ENCODE results near the gene AGPAT2. TPM values are rescaled to one million over a fixed set of nuclear protein-coding genes. Genes with fewer than 3 reads are reported as not detected.

The AGPAT2 gene
- total RNA-seq, 1 experiment from 2014 or later: 30.4 TPM

GRCh38 chr9:136676920-136677686 lies 10.2 kb downstream of the AGPAT2 start:
- no peak for TF ChIP-seq CTCF (IDR thresholded peaks at IDR 0.05; ENCODE audit: unreplicated experiment)
- Mint-ChIP-seq H3K27ac (ENCODE audit: low read depth, unreplicated experiment) (no peak overlapping the region), H3K27me3 (ENCODE audit: insufficient read depth, unreplicated experiment) (no peaks in the 10 kb centered on the region), H3K4me1 (ENCODE audit: insufficient read depth, unreplicated experiment) (no peaks in the 10 kb centered on the region), H3K4me3 (ENCODE audit: unreplicated experiment) (no peak overlapping the region), H3K9me3 (ENCODE audit: unreplicated experiment) (no peaks in the 10 kb centered on the region), H3K36me3 (ENCODE audit: insufficient read depth, unreplicated experiment) (peaks cover 6% of the 10 kb centered on the region)
- POLR2A ChIA-PET: no interaction called here
- intact Hi-C loops (cut with micrococcal nuclease): no loop called here
- no TSS peak for BruUV-seq (replicated peaks)
- CTCF ChIA-PET: no interaction called here
- no peak for DNase-seq (ENCODE audit: unreplicated experiment)

GRCh38 chr9:136676297-136676794 lies 10.9 kb downstream of the AGPAT2 start:
- H3K4me3 Mint-ChIP-seq (ENCODE audit: unreplicated experiment): no peak overlapping the region
- BruUV-seq (replicated peaks): no TSS peak
- peaks cover 6% of the 10 kb centered on the region for H3K36me3 Mint-ChIP-seq (ENCODE audit: insufficient read depth, unreplicated experiment)
- H3K9me3 Mint-ChIP-seq (ENCODE audit: unreplicated experiment): no peaks in the 10 kb centered on the region
- CTCF ChIA-PET: interaction anchor here (0.6 kb wide), 1 partner anchor 338 kb away, joined by 3 read pairs; no protein-coding TSS in a partner anchor
- no peak for DNase-seq (ENCODE audit: unreplicated experiment)
- H3K27me3 Mint-ChIP-seq (ENCODE audit: insufficient read depth, unreplicated experiment): no peaks in the 10 kb centered on the region
- TF ChIP-seq CTCF (IDR thresholded peaks at IDR 0.05; ENCODE audit: unreplicated experiment): no peak
- no peaks in the 10 kb centered on the region for H3K4me1 Mint-ChIP-seq (ENCODE audit: insufficient read depth, unreplicated experiment)
- intact Hi-C loops (cut with micrococcal nuclease): no loop called here
- H3K27ac Mint-ChIP-seq (ENCODE audit: low read depth, unreplicated experiment): no peak overlapping the region
- POLR2A ChIA-PET: interaction anchor here (1.4 kb wide), 1 partner anchor 52 kb away, joined by 4 read pairs; no protein-coding TSS in a partner anchor

- Mint-ChIP-seq H3K36me3 (ENCODE audit: insufficient read depth, unreplicated experiment) (peaks cover 6% of the 10 kb centered on the region), H3K4me3 (ENCODE audit: unreplicated experiment) (no peak overlapping the region), H3K27me3 (ENCODE audit: insufficient read depth, unreplicated experiment) (no peaks in the 10 kb centered on the region), H3K9me3 (ENCODE audit: unreplicated experiment) (no peaks in the 10 kb centered on the region), H3K4me1 (ENCODE audit: insufficient read depth, unreplicated experiment) (no peaks in the 10 kb centered on the region), H3K27ac (ENCODE audit: low read depth, unreplicated experiment) (no peak overlapping the region)
- no peak for TF ChIP-seq CTCF (IDR thresholded peaks at IDR 0.05; ENCODE audit: unreplicated experiment)
- CTCF ChIA-PET: interaction anchor here (0.6 to 1.0 kb wide), 2 partner anchors 44 to 337 kb away, joined by 3 to 4 read pairs; no protein-coding TSS in a partner anchor
- no peak for DNase-seq (ENCODE audit: unreplicated experiment)
- no TSS peak for BruUV-seq (replicated peaks)
- POLR2A ChIA-PET: interaction anchor here (1.0 to 1.4 kb wide), 2 partner anchors 11 to 53 kb away, joined by 3 to 4 read pairs; partner anchors contain the start of gene AGPAT2
- intact Hi-C loops (cut with micrococcal nuclease): no loop called here
Observed at GRCh38 chr9:136675477-136676296, 11.6 kb downstream of the AGPAT2 start.

All from MCF 10A (cell line).